Lower leg skin (tissue), 4 donors: ENCODE data around the gene CDCA7. TPM values are rescaled to one million over a fixed set of nuclear protein-coding genes. Genes with fewer than 3 reads are reported as not detected.

Experiments used
- DNase-seq, 2 donors: peaks; one replicate each; pipeline ENCODE4 v3.0.0-alpha.2; 2019; ENCODE audit warnings: low spot score in 2 of 2
- H3K4me3 ChIP-seq: fragments of 200-600 bp; sonication (generic); 2 replicates; pipeline ENCODE4 v1.5.1; 2017; ENCODE audit warnings: mild to moderate bottlenecking, low read depth; ENCODE audit not compliant: poor library complexity, severe bottlenecking
- CTCF ChIP-seq, 3 donors: fragments of 450-650 bp; IDR thresholded peaks; one replicate each; pipeline ENCODE4 v1.5.1; 2016; ENCODE audit warnings: antibody characterized with exemption in 3 of 3, mild to moderate bottlenecking in 3 of 3, moderate library complexity in 2 of 3
- POLR2A ChIP-seq, 2 donors: fragments of 450-650 bp; IDR thresholded peaks; one replicate each; pipeline ENCODE4 v1.6.1; 2016 to 2017; ENCODE audit warnings: antibody characterized with exemption in 2 of 2, mild to moderate bottlenecking in 1 of 2, moderate library complexity in 1 of 2
- WGBS, 2 donors: methylation state at CpG; one replicate each; pipeline ENCODE4 v1.1.5; 2018; 5-methylcytosine and 5-hydroxymethylcytosine counted together
- intact Hi-C: fragments of 100-400 bp; cut with DNase I; formaldehyde crosslinking; loops from one replicate; pipeline ENCODE4 v1.15.0; 2023; ENCODE audit warnings: low total_unique reads
- total RNA-seq, 4 donors: library from RNA; depleted of rRNA; stranded (reverse); fragments of >200 nt; gene quantifications; one replicate each; pipeline ENCODE4 v1.1.0, GENCODE V29; 2016

Gene CDCA7
- total RNA-seq, 4 donors from 2014 or later = 5.4 to 6.6 (median 5.7) TPM

- TF ChIP-seq POLR2A (IDR thresholded peaks at IDR 0.05) = no peak
- no peak for TF ChIP-seq CTCF (IDR thresholded peaks at IDR 0.05)
- H3K4me3 ChIP-seq = no peak overlapping the region
- WGBS, 2 donors = 51 to 56% methylated on average over 8 of the region's 8 CpGs
- intact Hi-C loops = loop anchor here (5.0 kb wide), 1 partner anchor 937 kb away; no protein-coding TSS in a partner anchor
- peak in 1 of 2 donors; percentile 37 for DNase-seq
Observed at GRCh38 chr2:173404841-173405750, 50.4 kb downstream of the CDCA7 start.

GRCh38 chr2:173407176-173407575 is 52.5 kb downstream of the CDCA7 start:
- TF ChIP-seq POLR2A (IDR thresholded peaks at IDR 0.05) = no peak
- TF ChIP-seq CTCF (IDR thresholded peaks at IDR 0.05) = no peak
- intact Hi-C loops = no loop called here
- peak in 1 of 2 donors; percentile 12 for DNase-seq
- no peak overlapping the region for H3K4me3 ChIP-seq
- 85 to 91% methylated on average over 5 of the region's 5 CpGs for WGBS, 2 donors

GRCh38 chr2:173407646-173408045 is 53.0 kb downstream of the CDCA7 start:
- intact Hi-C loops = no loop called here
- DNase-seq = no peak
- no peak for TF ChIP-seq CTCF (IDR thresholded peaks at IDR 0.05)
- no peak for TF ChIP-seq POLR2A (IDR thresholded peaks at IDR 0.05)
- no peak overlapping the region for H3K4me3 ChIP-seq
- WGBS, 2 donors = 88 to 90% methylated on average over 4 of the region's 4 CpGs

- WGBS, 2 donors = 55 to 77% methylated on average over 3 of the region's 3 CpGs
- no peak for DNase-seq
- H3K4me3 ChIP-seq = no peak overlapping the region
- intact Hi-C loops = no loop called here
- no peak for TF ChIP-seq CTCF (IDR thresholded peaks at IDR 0.05)
- TF ChIP-seq POLR2A (IDR thresholded peaks at IDR 0.05) = no peak
Observed at GRCh38 chr2:173410579-173410978, 55.9 kb downstream of the CDCA7 start.

GRCh38 chr2:173412628-173413027 is 58.0 kb downstream of the CDCA7 start:
- TF ChIP-seq CTCF (IDR thresholded peaks at IDR 0.05) (no peak), POLR2A (IDR thresholded peaks at IDR 0.05) (no peak)
- H3K4me3 ChIP-seq = no peak overlapping the region
- intact Hi-C loops = no loop called here
- WGBS, 2 donors = 64 to 65% methylated on average over 1 of the region's 1 CpG
- DNase-seq = no peak
